Frontal cortex (tissue), 4 donors: ENCODE results near the gene COG3. TPM values are rescaled to one million over a fixed set of nuclear protein-coding genes. Genes with fewer than 3 reads are reported as not detected.

Experiments
- DNase-seq, 2 donors: peaks; one replicate each; pipeline ENCODE4 v3.0.0; 2012; ENCODE audit warnings: low spot score in 2 of 2
- FAIRE-seq: peaks from 2 replicates; lab custom pipeline; 2012; peaks lifted over from hg19 to GRCh38; lab: Jason Lieb, UNC
- total RNA-seq: library from RNA; depleted of rRNA; stranded (reverse); fragments of >200 nt; gene quantifications from one replicate; pipeline ENCODE4 v1.2.3, GENCODE V29; 2014
- donor health status: control.
- donor health status: control.
- donor health status: control.

Gene COG3
- total RNA-seq, 1 donor from 2014 or later, result 43.6 TPM

- no peak for FAIRE-seq
- DNase-seq, result no peak
These were observed 18.6 kb upstream of the COG3 start for GRCh38 chr13:45446181-45446580.

- FAIRE-seq (no peak), DNase-seq (no peak)
These were observed 17.6 kb upstream of the COG3 start for GRCh38 chr13:45447050-45447661.

- no peak for FAIRE-seq
- no peak for DNase-seq
These were observed 15.7 kb upstream of the COG3 start for GRCh38 chr13:45448965-45449559.

- no peak for FAIRE-seq
- DNase-seq, result no peak
These were observed 13.5 kb upstream of the COG3 start for GRCh38 chr13:45451282-45451681.

GRCh38 chr13:45454204-45454603 is 10.5 kb upstream of the COG3 start:
- FAIRE-seq (no peak), DNase-seq (no peak)

GRCh38 chr13:45456196-45456972 is 8.4 kb upstream of the COG3 start:
- FAIRE-seq, result no peak
- DNase-seq, result no peak

GRCh38 chr13:45464141-45464686 is 525 bp upstream of the COG3 start:
- no peak for DNase-seq
- FAIRE-seq, result no peak

GRCh38 chr13:45466359-45466758 is 1.6 kb downstream of the COG3 start:
- no peak for FAIRE-seq
- DNase-seq, result no peak

GRCh38 chr13:45468635-45469034 is 3.9 kb downstream of the COG3 start:
- no peak for FAIRE-seq

GRCh38 chr13:45472171-45472705 is 7.5 kb downstream of the COG3 start:
- no peak for DNase-seq

More at GRCh38 chr13:45468635-45469034, 3.9 kb downstream of the COG3 start:
- DNase-seq, result no peak

GRCh38 chr13:45473627-45474026 is 8.9 kb downstream of the COG3 start:
- no peak for FAIRE-seq
- no peak for DNase-seq

More at GRCh38 chr13:45472171-45472705, 7.5 kb downstream of the COG3 start:
- no peak for FAIRE-seq

GRCh38 chr13:45474584-45475454 is 10.1 kb downstream of the COG3 start:
- no peak for FAIRE-seq
- DNase-seq, result no peak

GRCh38 chr13:45479661-45480060 is 14.9 kb downstream of the COG3 start:
- no peak for DNase-seq
- FAIRE-seq, result no peak

GRCh38 chr13:45481688-45482087 is 16.9 kb downstream of the COG3 start:
- DNase-seq (no peak), FAIRE-seq (peak; percentile 10)

- no peak for DNase-seq
- FAIRE-seq, result no peak
These were observed 17.9 kb downstream of the COG3 start for GRCh38 chr13:45482571-45483173.

- FAIRE-seq (no peak), DNase-seq (no peak)
These were observed 22.9 kb downstream of the COG3 start for GRCh38 chr13:45487604-45488003.

GRCh38 chr13:45490068-45490467 is 25.3 kb downstream of the COG3 start:
- DNase-seq (no peak), FAIRE-seq (no peak)

GRCh38 chr13:45492538-45492937 is 27.8 kb downstream of the COG3 start:
- DNase-seq (no peak), FAIRE-seq (peak; percentile 23)

GRCh38 chr13:45496942-45497341 is 32.2 kb downstream of the COG3 start:
- FAIRE-seq (no peak), DNase-seq (no peak)
